GM21381 (cell line): ENCODE data around the gene MGAT3.
"Not testable (repeated sequence)": the region's sequence is repeated elsewhere in the genome, so short reads cannot be mapped to it uniquely, and the experiment has no call there.

Experiments used
- ATAC-seq: cut with Tn5 transposase; IDR thresholded peaks from one replicate; pipeline ENCODE4 v1.9.1; 2021; ENCODE audit warnings: mild to moderate bottlenecking, moderate library complexity; ENCODE audit not compliant: unreplicated experiment

Gene MGAT3

GRCh38 chr22:39456522-39457197, at the start of gene MGAT3:
MGAT3 (plus strand) TSS chr22:39457012; CDS start chr22:39487348, 30,336 bp downstream.
- no peak for ATAC-seq

- ATAC-seq: no peak
These were observed 48.6 kb upstream of the MGAT3 start for GRCh38 chr22:39408173-39408572.

- ATAC-seq: no peak
These were observed 48.0 kb upstream of the MGAT3 start for GRCh38 chr22:39408807-39409206.

DNA sequence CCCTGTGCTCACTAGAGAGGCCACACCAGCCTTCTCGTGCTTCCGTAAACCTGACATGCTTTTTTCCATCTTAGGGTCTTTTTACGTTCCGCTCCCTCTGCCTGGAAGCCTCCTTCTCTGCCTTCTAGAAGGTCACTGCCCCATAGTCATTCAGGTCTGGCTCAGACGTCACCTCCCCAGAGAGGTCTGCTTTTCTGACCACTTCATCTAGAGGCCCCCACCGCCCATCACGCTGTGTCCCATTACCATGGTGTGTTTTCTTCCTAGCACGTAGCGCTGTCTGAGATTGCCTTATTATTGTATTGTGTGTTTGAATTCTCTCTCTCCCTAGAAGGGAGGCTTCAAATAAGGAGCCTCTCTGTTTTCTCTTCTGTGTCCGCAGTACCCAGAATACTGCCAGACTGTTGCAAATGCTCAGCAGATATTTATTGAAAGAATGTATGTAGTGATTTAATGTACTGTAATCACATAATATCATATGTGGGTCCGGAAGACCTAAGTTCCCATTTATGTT, 47.2 kb upstream of the MGAT3 start:
- ATAC-seq: no peak

- no peak for ATAC-seq
These were observed 46.5 kb upstream of the MGAT3 start for GRCh38 chr22:39410264-39410663.

DNA sequence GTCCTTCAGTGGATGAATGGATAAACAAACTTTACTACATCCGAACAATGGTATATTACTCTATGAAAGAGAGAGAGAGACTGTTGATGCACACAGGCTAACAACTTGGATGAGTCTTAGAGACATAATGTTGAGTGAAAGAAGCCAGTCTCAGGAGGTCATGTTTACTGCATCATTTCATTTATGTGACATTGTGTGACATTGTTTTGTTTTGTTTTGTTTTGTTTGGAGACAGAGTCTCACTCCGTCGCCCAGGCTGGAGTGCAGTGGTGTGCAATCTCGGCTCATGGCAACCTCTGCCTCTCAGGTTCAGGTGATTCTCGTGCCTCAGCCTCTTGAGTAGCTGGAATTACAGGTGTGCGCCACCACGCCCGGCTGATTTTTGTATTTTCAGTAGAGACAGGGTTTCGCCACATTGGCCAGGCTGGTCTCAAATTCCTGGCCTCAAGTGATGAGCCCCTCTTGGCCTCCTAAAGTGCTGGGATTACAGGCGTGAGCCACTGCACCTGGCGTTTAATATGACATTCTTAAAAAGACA, 44.9 kb upstream of the MGAT3 start:
- not testable (repeated sequence) for ATAC-seq

- ATAC-seq: not testable (repeated sequence)
These were observed 43.6 kb upstream of the MGAT3 start for GRCh38 chr22:39413204-39413603.

GRCh38 chr22:39414377-39414776, 42.4 kb upstream of the MGAT3 start:
- ATAC-seq: no peak

DNA sequence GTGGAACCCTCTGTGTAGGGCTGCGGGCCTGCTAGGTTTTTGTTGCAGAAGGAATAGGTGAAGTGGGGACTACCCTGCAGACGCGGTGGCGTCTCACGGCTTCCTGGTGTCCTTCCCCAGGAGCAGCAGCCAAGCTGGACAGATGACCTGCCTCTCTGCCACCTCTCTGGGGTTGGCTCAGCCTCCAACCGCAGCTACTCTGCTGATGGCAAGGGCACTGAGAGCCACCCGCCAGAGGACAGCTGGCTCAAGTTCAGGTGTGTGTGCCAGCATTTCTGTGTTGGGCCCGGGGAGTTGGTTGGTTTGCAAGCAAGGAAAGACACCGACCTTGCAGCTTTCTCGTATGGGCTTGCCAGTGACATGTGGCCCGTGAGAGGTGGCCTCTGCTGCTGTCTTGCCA, 41.9 kb upstream of the MGAT3 start:
- ATAC-seq: no peak

- ATAC-seq: no peak
These were observed 41.3 kb upstream of the MGAT3 start for GRCh38 chr22:39415506-39415905.

GRCh38 chr22:39416319-39416718, 40.5 kb upstream of the MGAT3 start:
- ATAC-seq: no peak

- no peak for ATAC-seq
These were observed 39.2 kb upstream of the MGAT3 start for GRCh38 chr22:39417641-39418040.

DNA sequence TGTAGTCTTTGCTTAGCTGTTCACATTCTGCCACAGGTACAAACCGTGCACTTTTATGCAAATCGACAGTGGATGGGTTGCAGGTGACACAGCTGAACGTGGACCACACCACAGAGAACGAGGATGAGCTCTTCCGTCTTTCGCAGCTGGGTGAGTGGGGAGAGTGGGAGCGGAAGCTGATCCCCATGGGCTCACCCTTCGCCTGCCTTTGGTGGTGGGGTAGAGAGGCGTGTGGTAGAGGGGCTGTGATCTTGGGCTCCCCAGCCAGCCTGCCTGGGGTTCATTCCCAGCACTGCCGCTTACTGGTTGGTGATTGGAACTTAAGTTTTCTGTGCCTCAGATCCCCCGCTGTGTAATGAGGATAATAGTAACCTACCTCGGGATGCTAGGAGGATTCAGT, 38.1 kb upstream of the MGAT3 start:
- no peak for ATAC-seq

- no peak for ATAC-seq
These were observed 37.7 kb upstream of the MGAT3 start for GRCh38 chr22:39419096-39419495.

GRCh38 chr22:39419911-39420310, 36.9 kb upstream of the MGAT3 start:
- ATAC-seq: no peak

DNA sequence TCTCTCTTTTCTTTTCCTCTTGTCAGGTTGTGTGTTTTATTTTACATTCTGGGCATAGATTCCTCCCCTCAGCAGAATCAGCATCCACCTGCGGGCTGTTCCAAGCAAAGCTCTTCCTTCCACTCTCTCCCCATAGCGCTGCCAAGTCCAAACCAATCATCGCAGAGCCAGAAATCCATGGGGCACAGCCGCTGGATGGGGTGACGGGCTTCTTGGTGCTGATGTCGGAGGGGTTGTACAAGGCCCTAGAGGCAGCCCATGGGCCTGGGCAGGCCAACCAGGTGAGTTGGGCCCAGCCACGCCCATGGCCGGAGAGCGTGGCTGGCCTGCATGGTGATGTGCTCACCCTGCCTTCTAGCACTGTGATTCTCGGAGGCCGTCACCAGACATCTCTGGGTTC, 35.1 kb upstream of the MGAT3 start:
- ATAC-seq: no peak

- ATAC-seq: no peak
These were observed 34.7 kb upstream of the MGAT3 start for GRCh38 chr22:39422101-39422500.

DNA sequence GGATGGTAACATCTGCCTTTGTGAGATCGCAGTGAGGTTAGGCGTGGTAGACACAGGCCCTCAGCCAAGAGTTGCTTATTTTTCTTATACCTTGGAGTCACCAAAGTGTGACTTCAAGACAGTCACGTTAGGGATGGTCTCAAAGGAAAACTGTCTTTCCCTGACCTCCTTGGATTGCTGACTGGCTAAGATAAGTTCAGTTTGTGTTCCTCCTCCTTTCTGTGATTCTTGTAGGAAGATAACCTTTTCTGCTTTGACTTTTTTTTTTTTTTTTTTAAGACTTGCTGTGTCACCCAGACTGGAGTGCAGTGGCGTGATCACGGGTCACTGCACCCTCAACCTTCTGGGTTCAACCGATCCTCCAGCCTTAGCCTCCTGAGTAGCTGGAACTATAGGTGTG, 34.1 kb upstream of the MGAT3 start:
- no peak for ATAC-seq

- ATAC-seq: no peak
These were observed 32.8 kb upstream of the MGAT3 start for GRCh38 chr22:39423976-39424375.

DNA sequence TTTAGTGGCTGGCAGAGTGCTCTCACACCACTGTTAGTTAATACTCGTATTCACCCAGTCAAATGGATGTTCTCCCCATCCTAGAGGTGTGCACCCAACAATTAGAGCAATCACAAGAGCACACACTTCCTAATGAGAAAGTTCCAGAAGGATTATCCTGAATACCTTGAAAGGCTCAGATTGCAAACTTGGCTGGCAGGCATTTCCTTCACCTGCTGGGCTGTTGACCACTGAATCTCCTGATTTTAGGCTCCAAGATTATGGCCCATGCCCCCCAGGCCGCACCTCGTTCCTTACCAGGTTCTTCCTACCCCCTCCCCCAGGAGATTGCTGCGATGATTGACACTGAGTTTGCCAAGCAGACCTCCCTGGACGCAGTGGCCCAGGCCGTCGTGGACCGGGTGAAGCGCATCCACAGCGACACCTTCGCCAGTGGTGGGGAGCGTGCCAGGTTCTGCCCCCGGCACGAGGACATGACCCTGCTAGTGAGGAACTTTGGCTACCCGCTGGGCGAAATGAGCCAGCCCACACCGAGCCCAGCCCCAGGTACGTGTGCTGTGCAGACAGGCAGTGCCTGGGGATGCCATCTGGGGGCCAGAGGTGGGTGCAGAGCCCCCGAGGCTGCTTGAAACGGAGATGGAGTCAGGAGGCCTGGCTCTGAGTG, 30.3 kb upstream of the MGAT3 start:
- no peak for ATAC-seq

GRCh38 chr22:39427751-39428596, 28.8 kb upstream of the MGAT3 start:
- no peak for ATAC-seq
